ENCODE results near the gene PTPRN2.

Gene PTPRN2

GRCh38 chr7:157979636-157980340 is 607.8 kb downstream of the PTPRN2 start:
- DNase-seq, result no peak

DNA sequence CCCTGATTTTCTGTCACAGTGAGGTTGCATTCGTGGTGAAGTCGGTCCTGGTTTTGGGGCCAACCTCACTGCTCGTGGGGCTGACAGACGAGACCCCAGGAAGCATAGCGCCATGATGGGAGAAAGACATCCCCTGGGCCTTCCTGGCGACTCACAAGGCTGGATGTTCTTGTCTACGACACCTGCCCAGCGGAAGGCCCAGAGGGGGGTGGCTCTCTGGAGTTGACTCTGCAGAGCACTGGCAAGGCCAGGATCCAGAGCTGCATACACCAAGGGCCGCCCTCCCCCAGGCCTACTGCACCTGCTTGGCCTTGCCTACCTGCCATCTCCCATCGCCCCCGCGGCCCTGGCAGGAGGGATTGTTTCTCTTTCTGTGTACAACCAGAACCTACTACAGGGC is 608.9 kb downstream of the PTPRN2 start:
- no peak for DNase-seq

DNA sequence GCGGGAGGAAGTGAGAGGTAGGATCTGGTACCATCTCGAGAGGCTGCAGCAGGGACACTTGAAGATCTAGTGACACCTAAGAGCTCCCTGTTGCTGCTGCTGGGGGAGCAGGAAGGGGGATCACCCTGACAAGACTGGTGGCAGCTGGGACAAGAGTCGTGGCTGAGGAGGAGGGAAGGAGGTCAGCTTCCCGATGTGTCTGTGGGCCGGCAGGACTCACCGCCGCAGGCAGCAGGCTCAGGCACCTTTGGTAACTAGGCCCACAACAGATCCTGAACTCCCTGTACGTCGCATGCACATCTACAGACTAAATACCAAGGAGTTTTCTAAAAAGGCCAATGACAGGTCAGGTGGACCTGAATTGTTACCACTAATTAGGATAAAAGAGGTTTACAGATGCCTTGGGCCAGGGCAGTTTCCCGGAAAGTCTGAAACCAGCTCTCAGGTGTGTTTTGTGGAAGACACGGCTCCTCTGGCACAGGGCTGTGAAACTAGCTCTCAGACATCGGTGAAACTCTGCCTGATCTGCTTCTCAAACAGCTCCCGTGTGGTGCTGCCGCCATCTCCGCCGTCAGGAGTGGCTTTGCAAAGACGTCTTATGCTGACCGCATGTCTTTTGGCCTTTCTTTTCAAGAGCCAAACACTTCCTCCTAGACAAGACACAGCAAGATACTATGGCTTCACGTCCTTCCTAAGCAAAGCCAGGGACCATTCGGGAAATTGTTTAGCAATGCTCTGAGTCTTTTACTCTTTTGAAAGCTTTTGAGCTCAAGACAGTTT is 609.7 kb downstream of the PTPRN2 start:
- no peak for DNase-seq

- no peak for DNase-seq
These were observed 610.3 kb downstream of the PTPRN2 start for GRCh38 chr7:157977306-157977705.

DNA sequence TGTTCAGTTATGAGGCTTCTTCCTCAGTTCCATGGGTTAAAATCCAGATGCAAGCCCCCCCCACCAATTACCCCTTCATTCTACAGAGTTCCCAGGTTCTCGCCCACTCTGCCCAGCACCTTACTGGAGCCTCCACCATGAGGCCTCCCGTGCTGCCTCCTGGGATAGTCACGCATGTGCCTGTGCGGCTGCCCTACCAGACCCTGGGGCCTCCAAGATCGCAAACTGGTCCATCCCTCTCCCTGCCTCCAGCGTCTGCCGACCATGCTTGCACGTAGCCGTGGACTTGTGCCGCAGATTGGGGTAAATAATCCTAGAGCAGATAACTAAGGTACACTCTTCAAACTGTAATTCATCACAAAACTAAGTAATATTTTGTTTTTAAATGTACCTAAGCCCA is 611.2 kb downstream of the PTPRN2 start:
- DNase-seq, result no peak

DNA sequence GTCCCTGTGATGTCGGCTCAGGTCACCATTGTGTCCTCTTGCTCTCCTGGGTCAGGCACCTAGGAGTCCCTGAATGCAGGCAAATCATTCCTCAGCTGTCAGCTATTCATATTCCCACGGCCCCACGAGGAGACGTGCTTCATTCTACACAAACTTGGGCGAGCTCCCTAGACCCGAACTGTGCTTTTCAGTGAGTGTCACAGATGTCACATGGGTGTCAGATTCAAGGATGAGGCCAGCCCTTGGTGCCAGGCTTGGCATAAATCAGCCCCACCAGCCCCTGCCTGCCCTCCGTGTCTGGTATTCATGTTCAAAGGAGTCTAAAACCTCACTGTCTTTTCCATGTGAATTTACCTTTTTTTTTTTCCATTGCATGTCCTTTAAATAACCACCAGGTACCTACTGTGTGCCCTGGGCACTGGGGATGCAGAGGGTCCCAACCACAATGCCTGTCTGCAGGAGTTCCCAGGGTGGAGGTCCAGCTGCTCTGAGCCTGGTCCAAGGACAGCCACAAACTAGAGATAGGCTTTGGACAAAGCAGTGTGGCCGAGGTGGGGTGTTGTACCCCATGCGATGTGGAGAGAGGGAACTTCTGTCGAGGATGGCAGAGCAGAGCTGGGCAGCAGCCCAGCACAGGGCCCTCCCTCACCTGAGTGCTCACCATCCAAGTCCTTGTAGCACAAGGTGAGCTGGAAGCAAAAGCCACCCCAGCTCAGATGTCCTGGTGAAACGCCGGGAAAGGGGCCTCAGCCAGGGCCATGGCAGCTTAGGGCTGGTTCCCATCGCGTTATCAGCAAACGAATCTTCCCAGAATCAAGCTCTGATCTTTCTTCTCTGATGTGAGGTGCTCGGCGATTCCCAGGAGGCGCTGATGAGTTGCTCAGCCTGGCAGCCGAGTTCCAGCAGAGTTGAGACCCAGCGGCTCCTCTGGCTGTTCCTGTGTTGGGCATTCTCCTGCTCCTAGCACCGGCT is 611.9 kb downstream of the PTPRN2 start:
- DNase-seq, result no peak

DNA sequence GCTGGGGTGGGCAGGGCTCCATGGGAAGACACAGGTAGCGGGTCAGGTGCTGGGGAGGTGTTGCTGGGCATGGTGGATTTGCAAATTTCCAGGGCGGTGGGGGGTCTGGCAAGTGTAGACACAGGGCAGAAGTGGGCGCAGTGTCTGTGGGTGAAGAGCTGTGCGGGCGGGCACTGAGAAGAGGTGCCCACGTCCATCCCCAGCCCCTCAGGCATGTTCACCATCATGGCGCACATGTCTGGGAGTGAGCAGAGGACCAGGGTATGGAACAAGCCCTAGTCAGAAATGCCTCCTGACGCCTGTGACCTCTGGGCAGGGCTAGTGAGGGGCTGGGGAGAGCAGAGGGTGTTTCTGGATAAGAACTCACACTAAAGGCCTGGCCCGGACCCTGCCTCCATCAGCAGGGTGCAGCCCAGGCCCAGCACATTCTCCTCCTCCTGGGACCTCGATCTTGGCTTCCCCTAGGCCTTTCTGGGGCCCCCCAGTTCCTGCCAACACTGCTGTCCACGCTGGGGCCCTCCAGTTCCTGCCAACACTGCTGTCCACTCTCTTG is 612.9 kb downstream of the PTPRN2 start:
- DNase-seq, result no peak

DNA sequence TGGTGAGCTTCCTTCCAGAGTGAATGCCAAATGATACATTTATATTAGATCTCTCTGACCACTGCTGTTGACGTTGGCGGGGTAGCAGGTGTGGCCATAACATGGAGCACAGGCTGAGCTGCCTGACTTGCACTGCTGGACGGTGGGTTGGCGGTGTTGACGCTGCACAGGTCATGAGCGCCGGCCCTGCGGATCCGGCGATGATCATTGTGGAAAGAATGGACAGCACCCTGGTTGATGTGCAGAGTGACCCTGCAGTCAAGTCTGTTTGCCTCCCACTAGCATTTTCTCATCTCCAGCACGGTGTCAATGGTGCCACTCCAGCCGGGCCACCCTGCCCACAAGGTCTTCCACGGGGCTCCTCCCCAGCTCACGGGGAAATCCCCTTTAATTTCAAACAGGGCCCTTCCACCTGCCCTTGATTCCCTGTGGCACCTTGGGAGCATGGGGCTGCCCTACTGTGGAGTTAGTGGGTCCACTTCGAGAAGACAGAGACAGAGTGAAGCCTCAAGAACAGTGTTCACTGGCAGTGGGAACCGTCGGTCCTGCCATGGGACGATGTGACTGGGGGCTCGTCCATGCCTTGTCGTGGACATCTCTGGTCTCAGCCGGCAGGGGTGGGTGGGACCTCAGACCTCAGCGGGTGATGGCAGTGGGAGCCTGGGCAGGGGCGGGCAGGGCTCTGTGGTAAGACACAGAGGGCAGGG is 613.5 kb downstream of the PTPRN2 start:
- no peak for DNase-seq

DNA sequence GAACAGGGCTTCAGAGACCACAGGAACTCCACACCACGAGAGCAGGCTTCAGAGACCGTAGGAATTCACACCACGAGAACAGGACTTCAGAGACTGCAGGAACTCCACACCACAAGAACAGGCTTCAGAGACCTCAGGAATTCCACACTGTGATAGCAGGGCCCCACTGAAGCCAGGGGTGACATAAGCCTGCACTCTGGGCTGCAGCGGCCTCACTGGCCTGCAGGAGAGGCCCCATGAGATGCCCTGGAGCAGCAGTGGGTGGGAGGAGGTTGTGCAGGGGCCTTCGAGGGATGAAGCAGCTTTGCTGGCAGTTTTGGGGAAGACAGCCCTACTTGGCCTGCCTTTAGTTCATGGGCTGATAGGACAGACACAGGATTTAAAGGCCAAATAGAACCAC is 614.7 kb downstream of the PTPRN2 start:
- no peak for DNase-seq

DNA sequence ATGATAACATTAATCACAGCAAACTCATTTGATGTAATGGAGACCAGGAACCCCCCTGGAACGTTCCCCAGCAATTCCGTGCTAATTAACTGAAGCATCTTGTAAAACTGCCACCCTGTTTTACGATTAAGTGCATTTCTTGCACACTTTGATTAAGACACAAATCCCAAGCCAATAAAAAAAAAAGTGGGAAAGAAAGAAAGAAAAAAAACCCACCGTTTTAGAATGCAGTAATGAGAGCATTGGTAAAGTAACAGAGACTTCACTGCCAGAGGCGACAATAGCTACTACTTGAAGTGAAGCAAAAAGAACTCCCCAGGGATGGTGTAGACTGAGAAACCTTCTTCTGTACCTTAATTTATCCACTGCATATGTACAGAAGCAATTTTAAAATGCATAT is 616.1 kb downstream of the PTPRN2 start:
- DNase-seq, result no peak

GRCh38 chr7:157970744-157971143 is 616.9 kb downstream of the PTPRN2 start:
- DNase-seq, result no peak

GRCh38 chr7:157969995-157970394 is 617.6 kb downstream of the PTPRN2 start:
- no peak for DNase-seq

GRCh38 chr7:157966490-157966889 is 621.1 kb downstream of the PTPRN2 start:
- DNase-seq, result no peak

DNA sequence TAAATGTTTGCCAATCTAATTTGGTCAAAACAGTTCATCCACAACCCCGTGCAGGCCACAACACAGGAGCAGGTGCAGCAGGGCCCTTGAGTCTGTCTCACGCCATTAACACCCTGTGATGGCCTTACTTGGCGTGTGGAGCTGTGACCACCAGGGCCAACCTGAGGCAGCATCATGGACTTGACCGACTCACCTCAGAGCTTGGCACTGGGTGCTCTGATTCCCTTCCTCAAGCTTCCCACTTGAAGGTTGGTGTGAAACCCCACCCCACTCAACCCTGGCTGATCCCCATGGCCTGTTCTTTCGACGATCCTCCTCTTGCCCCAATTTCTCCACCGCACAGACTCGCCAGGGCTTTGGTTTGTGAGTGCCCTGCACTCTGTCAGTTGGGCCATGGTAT is 623.1 kb downstream of the PTPRN2 start:
- DNase-seq, result no peak

- no peak for DNase-seq
These were observed 623.6 kb downstream of the PTPRN2 start for GRCh38 chr7:157964016-157964415.

DNA sequence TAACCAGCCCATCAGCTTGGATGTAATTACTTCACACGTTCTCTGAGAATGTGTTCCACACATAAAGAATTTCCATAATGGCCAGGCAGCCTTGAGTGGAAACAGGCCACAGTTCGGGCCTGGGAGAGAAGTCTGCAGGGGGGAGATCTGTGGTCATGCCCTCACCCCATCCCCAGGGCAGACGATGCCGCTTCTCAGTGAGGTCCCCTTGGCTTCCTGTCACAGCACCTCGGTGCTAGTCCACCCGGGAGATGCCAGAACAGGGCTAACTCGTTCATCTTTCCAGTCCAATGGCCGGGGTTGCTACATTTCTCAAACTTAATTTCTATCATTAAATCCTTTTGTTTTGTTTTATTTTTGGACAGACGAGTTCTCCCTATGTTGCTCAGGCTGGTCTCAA is 624.1 kb downstream of the PTPRN2 start:
- no peak for DNase-seq

DNA sequence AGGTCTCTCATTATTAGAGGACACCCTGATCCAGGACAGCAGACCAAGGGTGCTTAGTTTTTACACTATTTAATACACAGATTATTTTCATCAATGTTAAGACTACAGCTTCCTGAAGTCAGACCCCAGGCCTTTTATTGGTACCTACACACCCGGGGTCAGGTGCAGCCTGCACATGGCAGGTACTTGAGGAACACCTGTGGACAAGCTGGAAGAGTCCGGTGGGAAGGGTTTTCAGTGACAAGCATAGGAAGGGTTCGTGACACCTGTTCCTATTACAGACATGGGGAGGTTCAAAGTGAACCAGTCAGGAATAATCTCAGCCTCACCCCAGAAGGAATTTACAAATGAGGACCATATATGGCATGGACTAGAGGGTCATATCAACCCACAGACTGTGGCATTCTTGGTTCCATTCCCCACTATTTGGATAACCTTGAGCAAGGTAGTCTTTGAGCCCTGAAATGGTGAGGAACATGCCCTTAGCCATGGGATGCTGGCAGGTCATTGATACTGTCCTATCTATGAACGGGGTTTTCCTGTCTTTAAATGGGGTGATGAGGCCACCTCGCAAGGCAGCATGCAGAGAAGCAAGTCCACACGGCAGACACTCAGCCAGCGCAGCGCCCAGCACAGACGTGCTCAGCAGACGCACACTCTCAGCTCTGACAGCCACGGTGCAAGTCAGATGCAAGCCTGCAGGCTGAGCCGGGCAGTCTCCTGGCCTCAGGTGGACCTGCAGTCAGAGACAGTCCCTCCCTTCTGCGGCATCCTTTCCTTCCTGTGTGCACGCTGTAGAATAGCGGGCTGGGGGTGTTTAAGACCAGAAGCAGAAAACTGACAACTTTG is 624.9 kb downstream of the PTPRN2 start:
- DNase-seq, result no peak

DNA sequence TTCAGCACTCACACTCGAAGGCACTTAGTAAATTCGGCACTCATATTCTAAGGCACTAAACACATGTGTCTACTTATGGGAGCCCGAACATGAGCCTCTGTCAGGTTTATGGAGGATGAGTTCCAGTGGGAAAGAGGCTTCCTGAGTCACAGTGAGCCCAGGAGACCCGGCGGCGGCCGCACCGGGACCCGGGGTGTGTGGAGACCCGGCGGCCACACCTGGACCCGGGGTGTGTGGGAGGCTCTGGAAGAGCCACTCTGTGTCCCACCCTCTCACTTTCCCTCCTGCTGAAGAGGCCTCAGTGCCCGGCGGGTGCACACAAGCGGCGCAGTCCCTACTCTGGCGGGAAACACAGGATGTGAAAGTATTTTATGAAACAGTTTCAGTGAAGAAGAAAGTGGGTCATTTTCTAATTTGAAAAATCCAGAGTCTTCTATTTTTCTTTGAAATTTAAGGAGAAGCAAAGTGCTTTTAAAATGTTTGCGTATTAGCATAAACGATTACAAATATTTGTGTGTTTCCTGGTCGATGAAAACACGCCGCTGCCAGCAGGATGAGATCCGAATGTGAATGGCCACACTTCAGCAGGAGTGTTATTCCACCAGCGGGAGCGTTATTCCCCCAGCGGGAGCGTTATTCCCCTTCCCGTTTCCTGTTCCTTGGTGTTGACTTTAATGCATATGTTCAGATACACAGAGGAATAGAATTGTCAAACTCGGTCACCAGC is 625.7 kb downstream of the PTPRN2 start:
- DNase-seq, result no peak

GRCh38 chr7:157955348-157955999 is 632.1 kb downstream of the PTPRN2 start:
- DNase-seq, result no peak

- DNase-seq, result no peak
These were observed 632.7 kb downstream of the PTPRN2 start for GRCh38 chr7:157954901-157955300.
